Keratinocyte (primary cell): ENCODE data around the gene DCAF6. TPM values are rescaled to one million over a fixed set of nuclear protein-coding genes. Genes with fewer than 3 reads are reported as not detected.

Experiments
- DNase-seq: peaks from one replicate; pipeline ENCODE4 v3.0.0-alpha.2; 2011; ENCODE audit warnings: low read depth, missing footprints, low spot score
- FAIRE-seq: peaks from 2 replicates; lab custom pipeline; 2011; peaks lifted over from hg19 to GRCh38; lab: Jason Lieb, UNC
- H2AFZ ChIP-seq: 2 replicates; pipeline ENCODE4 v1.6.0; 2012; ENCODE audit warnings: low read length, control low read depth, inconsistent platforms; ENCODE audit not compliant: control insufficient read depth
- H3K27ac ChIP-seq: 2 replicates; pipeline ENCODE4 v1.5.1; 2011; ENCODE audit warnings: low read length; ENCODE audit not compliant: control insufficient read depth, insufficient read depth
- H3K27me3 ChIP-seq: 3 replicates; pipeline ENCODE4 v1.6.0; 2011; ENCODE audit warnings: low read length; ENCODE audit not compliant: control insufficient read depth, insufficient read depth; ENCODE audit errors: extremely low read depth
- H3K36me3 ChIP-seq, 2 experiments: 2 replicates in 1 of 2; 3 replicates in 1 of 2; pipeline ENCODE4 v1.5.1; 2011; ENCODE audit warnings: low read length in 2 of 2, mild to moderate bottlenecking in 1 of 2; ENCODE audit not compliant: control insufficient read depth in 2 of 2, insufficient read depth in 2 of 2; ENCODE audit errors: extremely low read depth in 1 of 2
- H3K4me1 ChIP-seq: 3 replicates; pipeline ENCODE4 v1.5.1; 2011; ENCODE audit warnings: low read length; ENCODE audit not compliant: control insufficient read depth, insufficient read depth; ENCODE audit errors: extremely low read depth
- H3K4me2 ChIP-seq: 3 replicates; pipeline ENCODE4 v1.6.0; 2011; ENCODE audit warnings: low read depth, low read length; ENCODE audit not compliant: control insufficient read depth, insufficient read depth; ENCODE audit errors: extremely low read depth
- H3K4me3 ChIP-seq, 3 experiments: fragments of 200-600 bp in 1 of 3; sonication (generic) in 1 of 3; 2 replicates in 2 of 3; 3 replicates in 1 of 3; pipeline ENCODE4 v1.5.1; 2011 to 2016; ENCODE audit warnings: low read length in 3 of 3, mild to moderate bottlenecking in 3 of 3, control low read depth in 2 of 3, inconsistent platforms in 1 of 3, low read depth in 1 of 3, mixed read lengths in 1 of 3, mixed run types in 1 of 3, moderate library complexity in 1 of 3; ENCODE audit not compliant: control insufficient read depth in 2 of 3, insufficient read depth in 2 of 3; ENCODE audit errors: extremely low read depth in 1 of 3
- H3K79me2 ChIP-seq: 2 replicates; pipeline ENCODE4 v1.6.0; 2012; ENCODE audit warnings: low read length; ENCODE audit not compliant: control insufficient read depth, insufficient read depth
- H3K9ac ChIP-seq: 3 replicates; pipeline ENCODE4 v1.6.0; 2011; ENCODE audit warnings: low read length; ENCODE audit not compliant: control insufficient read depth, insufficient read depth; ENCODE audit errors: extremely low read depth
- H3K9me1 ChIP-seq: 3 replicates; pipeline ENCODE4 v1.6.0; 2011; ENCODE audit warnings: low read length; ENCODE audit not compliant: control insufficient read depth, insufficient read depth; ENCODE audit errors: extremely low read depth
- H3K9me3 ChIP-seq: 2 replicates; pipeline ENCODE4 v1.5.1; 2012; ENCODE audit warnings: low read depth, low read length; ENCODE audit not compliant: control insufficient read depth
- H4K20me1 ChIP-seq: 3 replicates; pipeline ENCODE4 v1.6.0; 2011; ENCODE audit warnings: low read length; ENCODE audit not compliant: control insufficient read depth, insufficient read depth; ENCODE audit errors: extremely low read depth
- EZH2 ChIP-seq: IDR thresholded peaks from one replicate; pipeline ENCODE4 v1.6.1; 2012; ENCODE audit warnings: inconsistent platforms, mild to moderate bottlenecking, low read length, moderate library complexity
- dilution Hi-C: fragments of 300-500 bp; cut with MboI; formaldehyde crosslinking; loops from one replicate; pipeline ENCODE4 v1.7.0; 2020; ENCODE audit warnings: low sequenced_read_pairs; ENCODE audit not compliant: extremely low pct_ligation_motif_present
- polyA plus RNA-seq, 5 experiments: library from polyadenylated mRNA; depleted of rRNA in 3 of 5; stranded (reverse) in 3 of 5; stranded (forward) in 1 of 5; unstranded in 1 of 5; fragments of >200 nt; gene quantifications; 1 replicate in 1 of 5; 2 replicates in 3 of 5; 3 replicates in 1 of 5; pipeline versions ENCODE4 v1.2.1 to v1.2.3, GENCODE V29; 2011 to 2012; ENCODE audit warnings: missing spikeins in 2 of 5, low read depth in 1 of 5, low replicate concordance in 1 of 5
- TF ChIP-seq, protein P1 (sequence below), 3 experiments: IDR thresholded peaks in 1 of 3; conservative IDR thresholded peaks in 1 of 3; optimal IDR thresholded peaks in 1 of 3; 2 replicates in 2 of 3; 3 replicates in 1 of 3; pipeline versions ENCODE3 to v1.5.1; 2011; ENCODE audit warnings: low read length in 3 of 3, mild to moderate bottlenecking in 3 of 3, moderate library complexity in 2 of 3, control low read depth in 1 of 3, inconsistent platforms in 1 of 3; ENCODE audit not compliant: insufficient read depth in 2 of 3; ENCODE audit errors: extremely low read depth in 1 of 3

The DCAF6 gene
- polyA plus RNA-seq, 1 donor (not counting 4 experiments of a cell fraction or from before 2014, with no cell fraction given), result 109 TPM

DNA sequence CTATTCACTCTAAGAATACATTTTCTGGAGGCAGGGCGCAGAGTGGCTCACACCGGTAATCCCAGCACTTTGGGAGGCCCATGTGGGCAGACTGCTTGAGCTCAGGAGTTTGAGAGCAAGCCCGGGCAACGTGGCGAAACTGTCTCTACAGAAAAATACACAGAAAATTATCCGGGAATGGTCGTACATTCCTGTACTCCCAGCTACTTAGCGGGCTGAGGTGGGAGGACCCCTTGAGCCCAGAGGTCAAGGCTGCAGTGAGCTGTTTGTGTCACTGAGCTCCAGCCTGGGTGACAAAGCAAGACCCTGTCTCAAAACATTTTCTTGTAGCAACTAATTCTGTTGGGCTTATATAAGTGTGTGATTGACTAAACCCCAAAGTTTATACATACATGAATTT lies 169.8 kb downstream of the DCAF6 start:
- H3K27me3 ChIP-seq, result no peaks in the 10 kb centered on the region
- H3K9me3 ChIP-seq, result no peaks in the 10 kb centered on the region
- H3K79me2 ChIP-seq, result no peaks in the 10 kb centered on the region
- H3K36me3 ChIP-seq, result peaks cover 0 to 2% of the 10 kb centered on the region in 2 experiments
- H3K4me1 ChIP-seq, result no peaks in the 10 kb centered on the region
- no peaks in the 10 kb centered on the region for H3K9me1 ChIP-seq
- DNase-seq, result no peak
- dilution Hi-C loops, result no loop called here
- no peak overlapping the region for H3K4me3 ChIP-seq
- FAIRE-seq, result no peak
- H3K4me2 ChIP-seq, result no peak overlapping the region
- no peak overlapping the region for H3K9ac ChIP-seq
- TF ChIP-seq, protein P1, sequence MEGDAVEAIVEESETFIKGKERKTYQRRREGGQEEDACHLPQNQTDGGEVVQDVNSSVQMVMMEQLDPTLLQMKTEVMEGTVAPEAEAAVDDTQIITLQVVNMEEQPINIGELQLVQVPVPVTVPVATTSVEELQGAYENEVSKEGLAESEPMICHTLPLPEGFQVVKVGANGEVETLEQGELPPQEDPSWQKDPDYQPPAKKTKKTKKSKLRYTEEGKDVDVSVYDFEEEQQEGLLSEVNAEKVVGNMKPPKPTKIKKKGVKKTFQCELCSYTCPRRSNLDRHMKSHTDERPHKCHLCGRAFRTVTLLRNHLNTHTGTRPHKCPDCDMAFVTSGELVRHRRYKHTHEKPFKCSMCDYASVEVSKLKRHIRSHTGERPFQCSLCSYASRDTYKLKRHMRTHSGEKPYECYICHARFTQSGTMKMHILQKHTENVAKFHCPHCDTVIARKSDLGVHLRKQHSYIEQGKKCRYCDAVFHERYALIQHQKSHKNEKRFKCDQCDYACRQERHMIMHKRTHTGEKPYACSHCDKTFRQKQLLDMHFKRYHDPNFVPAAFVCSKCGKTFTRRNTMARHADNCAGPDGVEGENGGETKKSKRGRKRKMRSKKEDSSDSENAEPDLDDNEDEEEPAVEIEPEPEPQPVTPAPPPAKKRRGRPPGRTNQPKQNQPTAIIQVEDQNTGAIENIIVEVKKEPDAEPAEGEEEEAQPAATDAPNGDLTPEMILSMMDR (optimal IDR thresholded peaks at IDR 0.05 in 1 of 3, IDR thresholded peaks at IDR 0.05 in 1 of 3, conservative IDR thresholded peaks at IDR 0.05 in 1 of 3; ENCODE audit: extremely low read depth in 1 of 3, insufficient read depth in 2 of 3, low read length in 3 of 3), result no peak
- no peak for TF ChIP-seq EZH2
- no peak overlapping the region for H3K27ac ChIP-seq
- no peaks in the 10 kb centered on the region for H4K20me1 ChIP-seq
- no peak overlapping the region for H2AFZ ChIP-seq

DNA sequence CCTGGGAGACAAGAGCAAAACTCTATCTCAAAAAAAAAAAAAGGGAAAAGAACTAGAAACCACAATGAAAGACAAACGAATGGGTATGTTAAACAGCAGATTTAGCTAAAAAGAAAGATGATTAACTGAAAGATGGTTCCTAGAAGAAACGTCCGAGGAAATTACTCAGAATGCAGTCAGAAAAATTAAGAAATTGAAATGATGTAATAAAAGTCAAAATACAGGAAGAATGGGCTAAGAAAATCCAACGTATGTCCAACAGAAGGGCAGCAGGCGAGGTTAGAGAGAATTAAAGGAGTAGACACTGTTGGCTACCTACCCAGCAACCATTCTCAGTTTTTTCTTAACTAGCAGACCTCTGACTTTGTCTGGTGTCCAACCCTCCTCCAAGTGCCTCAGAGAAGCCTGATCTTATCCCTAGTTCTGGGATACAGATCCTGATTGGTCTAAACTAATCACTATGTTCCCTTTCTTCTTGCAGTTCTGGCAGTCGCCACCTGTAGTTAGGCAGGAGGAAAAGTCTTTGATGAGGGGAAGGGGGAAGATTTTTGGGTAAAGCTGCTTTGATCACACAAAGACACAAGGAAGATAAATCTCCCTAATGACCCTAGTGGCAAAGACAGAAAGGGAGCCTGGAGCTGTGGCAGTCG lies 174.5 kb downstream of the DCAF6 start:
- FAIRE-seq, result no peak
- H3K9ac ChIP-seq, result no peak overlapping the region
- H3K27me3 ChIP-seq, result no peaks in the 10 kb centered on the region
- DNase-seq, result no peak
- no peak overlapping the region for H3K4me3 ChIP-seq
- H3K27ac ChIP-seq, result no peak overlapping the region
- no peak overlapping the region for H3K4me2 ChIP-seq
- no peaks in the 10 kb centered on the region for H3K36me3 ChIP-seq
- H4K20me1 ChIP-seq, result no peaks in the 10 kb centered on the region
- H3K4me1 ChIP-seq, result peaks cover 10% of the 10 kb centered on the region
- dilution Hi-C loops, result no loop called here
- H3K9me3 ChIP-seq, result no peaks in the 10 kb centered on the region
- H2AFZ ChIP-seq, result no peak overlapping the region
- TF ChIP-seq, protein P1 (optimal IDR thresholded peaks at IDR 0.05 in 1 of 3, IDR thresholded peaks at IDR 0.05 in 1 of 3, conservative IDR thresholded peaks at IDR 0.05 in 1 of 3; ENCODE audit: extremely low read depth in 1 of 3, insufficient read depth in 2 of 3, low read length in 3 of 3), result no peak
- no peak for TF ChIP-seq EZH2
- no peaks in the 10 kb centered on the region for H3K9me1 ChIP-seq
- no peaks in the 10 kb centered on the region for H3K79me2 ChIP-seq
